ENCODE measurements around the gene P4HA1.
"Not testable (repeated sequence)": the region's sequence is repeated elsewhere in the genome, so short reads cannot be mapped to it uniquely, and the experiment has no call there.

P4HA1 gene

DNA sequence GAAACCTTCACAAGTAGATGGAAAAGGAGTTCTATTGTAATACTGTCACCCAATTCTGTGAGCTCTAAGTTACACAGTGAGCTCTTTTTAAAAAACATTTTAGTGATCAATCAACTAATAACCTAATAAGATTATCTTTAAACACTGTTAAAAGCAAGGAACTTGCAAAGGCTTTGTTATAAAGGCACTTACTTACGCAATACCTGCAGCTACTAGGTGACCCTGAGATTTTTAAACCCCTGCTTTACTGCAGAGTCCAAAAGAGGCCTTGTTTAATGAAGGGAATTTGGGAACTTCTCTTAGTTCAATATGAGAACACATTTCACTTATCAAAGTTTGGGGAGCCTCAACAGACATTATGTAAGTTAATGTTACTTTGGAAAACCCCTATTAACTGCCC lies 53.3 kb downstream of the P4HA1 start:
- DNase-seq (ENCODE audit: low spot score): no peak

- DNase-seq (ENCODE audit: low spot score): no peak
Measured at GRCh38 chr10:73042130-73042529, 54.5 kb downstream of the P4HA1 start.

- DNase-seq (ENCODE audit: low spot score): no peak
Measured at GRCh38 chr10:73039635-73040034, 57.0 kb downstream of the P4HA1 start.

DNA sequence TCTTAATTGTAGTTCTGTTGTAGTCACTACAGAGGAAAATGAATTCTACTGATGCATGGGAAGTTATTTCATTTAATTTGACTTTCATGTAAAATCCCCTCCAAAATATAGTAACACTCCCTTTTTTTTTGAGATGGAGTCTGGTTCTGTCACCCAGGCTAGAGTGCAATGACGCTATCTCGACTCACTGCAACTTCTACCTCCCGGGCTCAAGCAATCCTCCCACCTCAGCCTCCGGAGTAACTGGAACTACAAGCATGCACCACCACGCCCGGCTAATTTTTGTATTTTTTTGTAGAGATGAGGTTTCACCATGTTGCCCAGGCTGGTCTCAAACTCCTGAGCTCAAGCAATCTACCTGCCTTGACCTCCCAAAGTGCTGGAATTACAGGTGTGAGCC lies 60.4 kb downstream of the P4HA1 start:
- DNase-seq (ENCODE audit: low spot score): not testable (repeated sequence)

GRCh38 chr10:73032536-73032935 lies 64.1 kb downstream of the P4HA1 start:
- no peak for DNase-seq (ENCODE audit: low spot score)

- DNase-seq (ENCODE audit: low spot score): not testable (repeated sequence)
Measured at GRCh38 chr10:73026623-73027022, 70.0 kb downstream of the P4HA1 start.

- DNase-seq (ENCODE audit: low spot score): not testable (repeated sequence)
Measured at GRCh38 chr10:73023455-73024070, 73.1 kb downstream of the P4HA1 start.

DNA sequence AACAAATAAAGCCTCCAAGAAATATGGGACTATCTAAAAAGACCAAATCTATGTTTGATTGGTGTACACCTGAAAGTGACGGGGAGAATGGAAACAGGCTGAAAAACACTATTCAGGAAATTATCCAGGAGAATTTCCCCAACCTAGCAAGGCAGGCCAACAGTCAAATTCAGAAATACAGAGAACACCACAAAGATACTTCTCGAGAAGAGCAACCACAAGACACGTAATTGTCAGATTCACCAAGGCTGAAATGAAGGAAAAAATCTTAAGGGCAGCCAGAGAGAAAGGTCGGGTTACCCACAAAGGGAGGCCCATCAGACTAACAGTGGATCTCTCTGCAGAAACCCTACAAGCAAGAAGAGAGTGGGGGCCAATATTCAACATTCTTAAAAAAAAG lies 73.7 kb downstream of the P4HA1 start:
- not testable (repeated sequence) for DNase-seq (ENCODE audit: low spot score)

DNA sequence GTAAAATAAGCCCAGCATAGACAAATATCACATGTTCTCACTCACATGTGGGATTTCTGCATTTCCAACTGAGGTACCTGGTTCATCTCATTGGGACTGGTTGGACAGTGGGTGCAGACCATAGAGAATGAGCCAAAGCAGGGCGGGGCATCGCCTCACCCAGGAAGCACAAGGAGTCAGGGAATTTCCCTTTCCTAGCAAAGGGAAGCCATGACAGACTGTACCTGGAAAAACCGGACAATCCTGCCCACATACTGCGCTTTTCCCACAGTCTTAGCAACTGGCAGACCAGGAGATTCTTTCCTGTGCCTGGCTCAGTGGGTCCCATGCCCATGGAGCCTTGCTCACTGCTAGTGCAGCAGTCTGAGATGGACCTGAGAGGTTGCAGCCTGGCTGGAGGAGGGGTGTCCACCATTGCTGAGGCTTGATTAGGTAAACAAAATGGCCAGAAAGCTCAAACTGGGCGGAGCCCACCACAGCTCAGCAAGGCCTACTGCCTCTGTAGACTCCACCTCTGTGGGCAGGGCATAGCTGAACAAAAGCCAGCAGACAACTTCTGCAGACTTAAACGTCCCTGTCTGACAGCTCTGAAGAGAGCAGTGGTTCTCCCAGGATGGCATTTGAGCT lies 75.0 kb downstream of the P4HA1 start:
- not testable (repeated sequence) for DNase-seq (ENCODE audit: low spot score)

GRCh38 chr10:73021050-73021449 lies 75.6 kb downstream of the P4HA1 start:
- no peak for DNase-seq (ENCODE audit: low spot score)

- DNase-seq (ENCODE audit: low spot score): no peak
Measured at GRCh38 chr10:73019100-73019499, 77.6 kb downstream of the P4HA1 start.

GRCh38 chr10:73018632-73019031 lies 78.0 kb downstream of the P4HA1 start:
- no peak for DNase-seq (ENCODE audit: low spot score)

DNA sequence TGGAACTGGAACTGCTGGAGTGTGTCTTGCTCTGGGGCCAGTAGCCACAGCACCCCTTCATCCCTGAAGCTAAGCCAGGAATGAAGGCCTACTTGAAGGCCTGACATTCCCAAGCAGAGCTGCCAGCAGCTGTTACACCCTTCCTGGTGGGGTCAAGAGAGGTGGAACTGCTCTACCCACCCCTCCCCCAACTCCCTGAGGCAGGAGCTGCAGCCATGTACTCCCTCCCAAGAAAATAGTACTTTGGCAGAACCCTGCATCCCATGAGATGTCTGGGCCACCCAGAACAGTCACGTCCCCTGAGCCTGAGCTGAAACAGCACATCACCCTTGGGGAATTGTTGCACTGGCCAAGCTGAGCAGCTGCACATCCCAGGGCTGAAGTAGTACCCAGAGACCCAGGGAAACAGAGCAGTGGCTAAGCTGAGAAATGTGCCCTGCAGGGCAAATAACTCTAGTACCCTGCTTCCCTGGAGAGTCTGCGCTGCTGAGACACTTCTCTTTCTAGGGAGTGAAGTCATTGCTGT lies 78.6 kb downstream of the P4HA1 start:
- DNase-seq (ENCODE audit: low spot score): no peak

DNA sequence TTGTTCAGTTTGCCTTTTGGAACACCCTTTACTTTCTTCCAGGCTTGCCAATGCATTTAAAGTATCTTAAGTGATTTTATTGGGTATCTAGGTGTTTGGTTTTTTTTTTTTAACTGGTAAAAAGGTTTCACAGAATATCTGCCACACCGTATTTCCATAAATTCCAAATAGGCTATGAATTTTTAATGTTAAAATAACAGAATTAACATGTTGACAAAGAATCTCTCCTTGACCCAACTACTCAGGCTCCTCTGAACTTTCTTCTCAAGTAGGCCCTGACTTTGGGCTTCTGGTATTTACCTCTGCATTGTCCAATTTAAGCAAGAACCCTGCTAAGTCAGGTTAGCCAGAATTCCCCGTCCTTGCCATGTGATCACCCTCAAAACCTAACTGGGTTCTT lies 80.9 kb downstream of the P4HA1 start:
- no peak for DNase-seq (ENCODE audit: low spot score)

GRCh38 chr10:73003822-73004221 lies 92.8 kb downstream of the P4HA1 start:
- no peak for DNase-seq (ENCODE audit: low spot score)

DNA sequence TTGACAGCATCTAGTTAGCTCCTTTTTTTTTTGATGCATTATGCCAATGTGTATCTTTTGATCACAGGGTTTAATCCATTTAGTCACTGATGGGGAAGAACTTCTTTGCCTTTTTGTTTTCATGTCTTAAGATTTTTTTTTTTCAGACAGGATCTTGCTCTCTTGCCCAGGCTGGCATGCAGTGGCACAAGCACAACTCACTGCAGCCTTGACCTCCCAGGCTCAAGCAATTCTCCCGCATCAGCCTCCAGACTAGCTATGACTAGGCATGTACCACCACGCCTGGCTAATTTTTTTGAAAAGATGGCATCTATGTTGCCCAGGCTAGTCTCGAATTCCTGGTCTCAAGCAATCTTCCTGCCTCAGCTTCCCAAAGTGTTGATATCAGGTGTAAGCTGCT lies 95.7 kb downstream of the P4HA1 start:
- DNase-seq (ENCODE audit: low spot score): no peak

- DNase-seq (ENCODE audit: low spot score): no peak
Measured at GRCh38 chr10:72997099-72997498, 99.6 kb downstream of the P4HA1 start.

GRCh38 chr10:72995459-72995858 lies 101.2 kb downstream of the P4HA1 start:
- DNase-seq (ENCODE audit: low spot score): not testable (repeated sequence)

GRCh38 chr10:72989771-72990170 lies 106.9 kb downstream of the P4HA1 start:
- not testable (repeated sequence) for DNase-seq (ENCODE audit: low spot score)

DNA sequence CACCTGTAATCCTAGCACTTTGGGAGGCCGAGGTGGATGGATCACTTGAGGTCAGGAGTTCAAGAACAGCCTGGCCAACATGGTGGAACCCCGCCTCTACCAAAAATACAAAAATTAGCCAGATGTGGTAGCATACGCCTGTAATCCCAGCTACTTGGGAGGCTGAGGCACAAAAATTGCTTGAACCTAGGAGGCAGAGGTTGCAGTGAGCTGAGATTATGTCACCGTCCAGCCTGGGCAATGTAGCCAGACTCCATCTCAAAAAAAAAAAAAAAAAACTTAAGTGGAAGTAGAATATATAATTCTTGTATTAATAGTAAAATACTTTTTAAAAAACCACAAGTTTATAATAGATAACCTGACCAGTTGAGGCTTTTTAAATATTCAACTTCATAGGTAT lies 112.0 kb downstream of the P4HA1 start:
- not testable (repeated sequence) for DNase-seq (ENCODE audit: low spot score)

- DNase-seq (ENCODE audit: low spot score): no peak
Measured at GRCh38 chr10:72981882-72982529, 114.7 kb downstream of the P4HA1 start.

GRCh38 chr10:72981028-72981881 lies 115.4 kb downstream of the P4HA1 start:
- no peak for DNase-seq (ENCODE audit: low spot score)
